Hair follicle dermal papilla cell (primary cell): ENCODE data around the gene SAPCD2. TPM values are rescaled to one million over a fixed set of nuclear protein-coding genes. Genes with fewer than 3 reads are reported as not detected.

Experiments
- small RNA-seq: library from RNA; depleted of rRNA; stranded (forward); fragments of <200 nt; gene quantifications from one replicate; pipeline ENCODE3, GENCODE V24; 2012
- total RNA-seq: library from RNA; depleted of rRNA; stranded (reverse); fragments of >200 nt; gene quantifications from 2 replicates; pipeline ENCODE4 v1.2.3, GENCODE V29; 2012

SAPCD2 gene
- 1.6 and 1.8 TPM in 2 replicates for total RNA-seq

GRCh38 chr9:137070201-137070905 is at the start of gene SAPCD2:
Gene SAPCD2 (minus strand): TSS chr9:137070557. CDS start chr9:137070460, 97 bp downstream.

GRCh38 chr9:137114613-137115393 is 44.4 kb upstream of the SAPCD2 start, which contains the start of gene DPP7:
Gene DPP7 (minus strand): TSS chr9:137114733. CDS start chr9:137114713, 20 bp downstream.

GRCh38 chr9:137086531-137087408 is 16.4 kb upstream of the SAPCD2 start, which contains the start of gene MAN1B1:
Gene MAN1B1 (plus strand): TSS chr9:137086985. CDS start chr9:137087000, 15 bp downstream.

GRCh38 chr9:137077010-137077747 is 6.8 kb upstream of the SAPCD2 start, which contains the start of gene UAP1L1:
Gene UAP1L1 (plus strand): TSS chr9:137077517. CDS start chr9:137077533, 16 bp downstream.

GRCh38 chr9:137053944-137054931 is 16.1 kb downstream of the SAPCD2 start, which contains the start of gene ENTPD2:
Gene ENTPD2 (minus strand): TSS chr9:137054061. CDS start chr9:137053997, 64 bp downstream.

GRCh38 chr9:137046088-137046787 is 24.1 kb downstream of the SAPCD2 start, which contains the start of gene NPDC1:
Gene NPDC1 (minus strand): TSS chr9:137046177. CDS start chr9:137045989, 188 bp downstream.

GRCh38 chr9:137031904-137032640 is 38.3 kb downstream of the SAPCD2 start, which contains the start of gene FUT7:
Gene FUT7 (minus strand): TSS chr9:137032088. CDS start chr9:137031991, 97 bp downstream.

GRCh38 chr9:137027369-137028262 is 42.7 kb downstream of the SAPCD2 start, which contains the start of gene ABCA2:
Gene ABCA2 (minus strand): TSS chr9:137028237. CDS start chr9:137028140, 97 bp downstream.

Small RNAs within 50 kb of the gene (small RNA-seq; reads per million reads assigned to genes)
- gene RF00153 = not detected

Other genes with a start within 250 kb of the SAPCD2 start
- 0.85 and 0.97 TPM in 2 replicates for gene AJM1, start 228.1 kb downstream of the SAPCD2 start, total RNA-seq
- 49.8 and 55.1 TPM in 2 replicates for gene PHPT1, start 221.1 kb downstream of the SAPCD2 start, total RNA-seq
- gene MAMDC4, start 218.2 kb downstream of the SAPCD2 start, total RNA-seq = 1.1 and 1.9 TPM in 2 replicates
- gene EDF1, start 204.2 kb downstream of the SAPCD2 start, total RNA-seq = 119 and 175 TPM in 2 replicates
- gene TRAF2, start 184.0 kb downstream of the SAPCD2 start, total RNA-seq = 6.6 and 6.8 TPM in 2 replicates
- gene FBXW5, start 125.8 kb downstream of the SAPCD2 start, total RNA-seq = 133 and 152 TPM in 2 replicates
- 1.1 TPM in 1 of 2 replicates, not detected in the other for gene C8G, start 125.3 kb downstream of the SAPCD2 start, total RNA-seq
- 0.24 TPM in 1 of 2 replicates, not detected in the other for gene LCN12, start 118.3 kb downstream of the SAPCD2 start, total RNA-seq
- 16.9 and 20.2 TPM in 2 replicates for gene PTGDS, start 93.1 kb downstream of the SAPCD2 start, total RNA-seq
- gene LCNL1, start 87.6 kb downstream of the SAPCD2 start, total RNA-seq = 2.4 and 3.5 TPM in 2 replicates
- 7.3 and 8.5 TPM in 2 replicates for gene PAXX, start 78.1 kb downstream of the SAPCD2 start, total RNA-seq
- 0.32 and 2.4 TPM in 2 replicates for gene CLIC3, start 74.0 kb downstream of the SAPCD2 start, total RNA-seq
- gene ABCA2, start 42.3 kb downstream of the SAPCD2 start, total RNA-seq = 11.9 and 15.1 TPM in 2 replicates
- gene FUT7, start 38.5 kb downstream of the SAPCD2 start, total RNA-seq = not detected in 2 replicates
- 4.7 and 6.9 TPM in 2 replicates for gene NPDC1, start 24.4 kb downstream of the SAPCD2 start, total RNA-seq
- gene ENTPD2, start 16.5 kb downstream of the SAPCD2 start, total RNA-seq = not detected in 2 replicates
- 32.5 and 40.4 TPM in 2 replicates for gene UAP1L1, start 7.0 kb upstream of the SAPCD2 start, total RNA-seq
- 81.1 and 82.9 TPM in 2 replicates for gene MAN1B1, start 16.4 kb upstream of the SAPCD2 start, total RNA-seq
- gene DPP7, start 44.2 kb upstream of the SAPCD2 start, total RNA-seq = 68.4 and 81.5 TPM in 2 replicates
- gene GRIN1, start 68.6 kb upstream of the SAPCD2 start, total RNA-seq = 0.12 TPM in 1 of 2 replicates, not detected in the other
- gene LRRC26, start 99.5 kb upstream of the SAPCD2 start, total RNA-seq = not detected in 2 replicates
- gene TMEM210, start 101.5 kb upstream of the SAPCD2 start, total RNA-seq = not detected in 2 replicates
- gene ANAPC2, start 118.0 kb upstream of the SAPCD2 start, total RNA-seq = 23.5 and 23.8 TPM in 2 replicates
- 46.1 and 55.9 TPM in 2 replicates for gene SSNA1, start 118.1 kb upstream of the SAPCD2 start, total RNA-seq
- gene TPRN, start 130.2 kb upstream of the SAPCD2 start, total RNA-seq = 8.9 and 9.4 TPM in 2 replicates
- gene TMEM203, start 135.1 kb upstream of the SAPCD2 start, total RNA-seq = 32.1 and 32.4 TPM in 2 replicates
- gene NDOR1, start 135.1 kb upstream of the SAPCD2 start, total RNA-seq = 5.1 and 6.8 TPM in 2 replicates
- 0.16 and 0.85 TPM in 2 replicates for gene RNF208, start 151.7 kb upstream of the SAPCD2 start, total RNA-seq
- gene CYSRT1, start 154.6 kb upstream of the SAPCD2 start, total RNA-seq = 0.32 and 0.73 TPM in 2 replicates
- 0.16 TPM in 1 of 2 replicates, not detected in the other for gene RNF224, start 156.9 kb upstream of the SAPCD2 start, total RNA-seq
- gene SLC34A3, start 160.3 kb upstream of the SAPCD2 start, total RNA-seq = under 0.01 TPM in 1 of 2 replicates, not detected in the other
- 123 and 132 TPM in 2 replicates for gene TUBB4B, start 170.7 kb upstream of the SAPCD2 start, total RNA-seq
- gene STPG3, start 180.7 kb upstream of the SAPCD2 start, total RNA-seq = not detected in 2 replicates
- gene NELFB, start 184.8 kb upstream of the SAPCD2 start, total RNA-seq = 56.8 and 59.1 TPM in 2 replicates
- 4.9 and 6.8 TPM in 2 replicates for gene TOR4A, start 207.2 kb upstream of the SAPCD2 start, total RNA-seq
- not detected in 2 replicates for gene NRARP, start 231.7 kb upstream of the SAPCD2 start, total RNA-seq